Measurements from ENCODE around the gene SLC6A11.

Gene SLC6A11

GRCh38 chr3:10984371-10984896 is 168.4 kb downstream of the SLC6A11 start:
- DNase-seq (ENCODE audit: low read depth): no peak
- H3K4me3 ChIP-seq (ENCODE audit: low read depth, low read length): no peak overlapping the region
- no peak for TF ChIP-seq CTCF (IDR thresholded peaks at IDR 0.05; ENCODE audit: low read depth, low read length, missing control alignments)

GRCh38 chr3:10985181-10985580 is 169.2 kb downstream of the SLC6A11 start:
- no peak overlapping the region for H3K4me3 ChIP-seq (ENCODE audit: low read depth, low read length)
- DNase-seq (ENCODE audit: low read depth): no peak
- no peak for TF ChIP-seq CTCF (IDR thresholded peaks at IDR 0.05; ENCODE audit: low read depth, low read length, missing control alignments)

- H3K4me3 ChIP-seq (ENCODE audit: low read depth, low read length): no peak overlapping the region
- no peak for DNase-seq (ENCODE audit: low read depth)
- TF ChIP-seq CTCF (IDR thresholded peaks at IDR 0.05; ENCODE audit: low read depth, low read length, missing control alignments): no peak
These were observed 170.6 kb downstream of the SLC6A11 start for GRCh38 chr3:10986592-10986991.

GRCh38 chr3:10988001-10988665 is 172.1 kb downstream of the SLC6A11 start:
- no peak overlapping the region for H3K4me3 ChIP-seq (ENCODE audit: low read depth, low read length)
- no peak for TF ChIP-seq CTCF (IDR thresholded peaks at IDR 0.05; ENCODE audit: low read depth, low read length, missing control alignments)
- no peak for DNase-seq (ENCODE audit: low read depth)

GRCh38 chr3:10988991-10989484 is 173.0 kb downstream of the SLC6A11 start:
- no peak for TF ChIP-seq CTCF (IDR thresholded peaks at IDR 0.05; ENCODE audit: low read depth, low read length, missing control alignments)

More at GRCh38 chr3:10988991-10989484, 173.0 kb downstream of the SLC6A11 start:
- no peak for DNase-seq (ENCODE audit: low read depth)
- no peak overlapping the region for H3K4me3 ChIP-seq (ENCODE audit: low read depth, low read length)

Measured in GM12864 (cell line).